Cardiac septum (tissue), 1 donor: ENCODE measurements around the gene HHIPL1. TPM values are rescaled to one million over a fixed set of nuclear protein-coding genes. Genes with fewer than 3 reads are reported as not detected.

Experiments
- DNase-seq: peaks from one replicate; pipeline ENCODE4 v3.0.0-alpha.2; 2020; ENCODE audit warnings: low spot score
- intact Hi-C: fragments of 100-400 bp; cut with DNase I; formaldehyde crosslinking; loops from one replicate; pipeline ENCODE4 v1.14.0; 2022
- total RNA-seq: library from RNA; stranded (reverse); fragmentation: NEBNext Ultra II Directional; extraction: Animal tissue kit (Norgen Biotek cat#: 25700); gene quantifications from one replicate; pipeline ENCODE4 v1.2.1, GENCODE V29; 2021
- donor health status: DM: no; HTN: no; CAD: no.

The HHIPL1 gene
- total RNA-seq, 1 donor from 2014 or later = 1.9 TPM

DNA sequence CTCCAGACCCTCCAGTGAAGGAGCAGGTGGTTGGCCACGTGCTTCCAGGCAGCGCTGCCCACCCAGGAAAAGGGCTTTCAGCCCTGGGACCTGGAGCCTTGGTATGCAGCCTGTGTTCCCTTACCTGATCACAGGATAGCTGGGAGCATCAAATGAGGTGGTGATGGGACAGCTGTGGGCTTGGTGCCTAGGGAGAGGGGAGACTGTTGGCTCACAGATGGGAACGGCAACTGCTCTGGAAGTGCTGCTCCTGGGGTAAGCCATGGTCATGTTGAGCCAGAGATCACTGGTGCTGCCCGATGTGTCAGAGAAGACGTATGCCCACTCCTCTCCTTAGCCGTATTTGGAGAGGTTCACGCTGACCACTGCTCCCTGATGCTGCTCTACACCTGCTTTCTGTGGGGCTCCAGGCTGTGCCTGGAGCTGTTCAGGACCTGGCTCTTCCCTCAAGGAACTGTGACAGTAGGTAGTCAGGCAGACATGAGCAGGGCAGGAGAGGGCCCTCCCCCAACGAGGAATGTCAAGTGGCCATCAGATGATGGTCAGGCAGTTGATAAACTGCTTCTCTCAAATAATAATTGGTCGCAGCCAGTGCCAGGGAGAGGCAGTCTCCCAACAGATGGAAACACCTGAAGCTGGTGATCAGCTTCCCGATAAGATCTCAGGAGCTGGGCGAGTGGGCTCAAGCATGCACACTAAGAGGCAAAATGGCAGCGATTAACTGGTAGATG is 36.3 kb downstream of the HHIPL1 start:
- DNase-seq = peak; percentile 20
- intact Hi-C loops = loop anchor here (5.0 kb wide), 3 partner anchors 51 to 164 kb away; partner anchors contain the start of gene EML1

DNA sequence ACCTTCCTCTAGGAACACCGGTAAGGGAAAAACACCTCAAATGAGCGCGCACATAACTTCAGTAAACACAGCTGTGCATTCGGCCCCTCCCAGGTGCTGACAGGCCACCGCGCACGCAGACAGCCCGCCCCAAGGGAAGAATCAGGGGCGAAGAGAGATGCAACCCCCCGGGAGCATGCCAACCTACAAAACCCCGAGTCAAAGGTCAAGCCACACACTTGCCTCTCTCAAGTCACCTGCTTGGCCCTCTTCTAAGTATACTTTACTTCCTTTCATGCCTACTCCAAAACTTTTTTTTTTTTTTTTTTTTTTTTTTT is 36.9 kb downstream of the HHIPL1 start:
- peak; percentile 41 for DNase-seq

DNA sequence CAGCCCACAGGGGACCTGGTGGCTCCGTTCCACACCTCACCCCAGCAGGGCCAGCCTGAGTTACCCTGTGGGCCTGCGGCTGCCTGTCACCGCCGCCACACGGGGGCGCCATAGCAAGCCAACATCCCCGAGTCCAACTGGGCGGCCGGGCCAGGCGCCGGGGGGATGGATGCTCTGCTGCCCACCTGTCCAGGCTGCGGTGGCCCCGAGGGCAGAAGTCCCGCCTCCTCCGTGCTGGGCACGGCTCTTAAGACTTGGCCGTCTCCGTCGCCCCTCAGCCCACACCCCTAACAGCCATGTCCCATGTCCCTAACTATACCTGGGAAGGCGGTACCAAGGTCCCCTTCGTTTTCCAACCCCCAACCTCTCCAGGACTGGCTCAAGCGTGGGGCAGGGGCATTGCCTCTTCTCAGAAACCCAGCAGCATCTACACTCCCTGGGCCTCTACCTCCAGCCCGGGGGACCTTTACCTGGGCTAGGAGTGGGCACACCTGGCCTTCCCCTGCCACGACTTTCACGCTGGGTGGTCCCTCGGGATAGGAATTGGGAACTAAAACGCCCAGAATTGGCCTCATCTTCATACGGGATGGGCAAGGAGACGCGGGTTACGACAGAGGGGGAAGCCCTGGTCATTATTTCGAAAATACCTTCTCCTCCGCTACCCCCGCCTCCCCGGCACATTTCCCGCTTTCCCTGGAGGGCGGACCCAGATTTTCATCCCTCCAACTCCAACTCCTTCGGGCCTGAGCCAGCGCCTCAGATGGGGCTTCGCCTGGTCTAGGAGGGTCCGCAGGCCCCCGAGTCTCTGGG is 38.1 kb downstream of the HHIPL1 start:
- intact Hi-C loops = loop anchor here (2.0 to 5.0 kb wide), 4 partner anchors 49 to 202 kb away; partner anchors contain the start of gene EML1

More for the DNA sequence above, 36.9 kb downstream of the HHIPL1 start:
- intact Hi-C loops = loop anchor here (2.0 to 5.0 kb wide), 4 partner anchors 51 to 203 kb away; partner anchors contain the start of gene EML1

DNA sequence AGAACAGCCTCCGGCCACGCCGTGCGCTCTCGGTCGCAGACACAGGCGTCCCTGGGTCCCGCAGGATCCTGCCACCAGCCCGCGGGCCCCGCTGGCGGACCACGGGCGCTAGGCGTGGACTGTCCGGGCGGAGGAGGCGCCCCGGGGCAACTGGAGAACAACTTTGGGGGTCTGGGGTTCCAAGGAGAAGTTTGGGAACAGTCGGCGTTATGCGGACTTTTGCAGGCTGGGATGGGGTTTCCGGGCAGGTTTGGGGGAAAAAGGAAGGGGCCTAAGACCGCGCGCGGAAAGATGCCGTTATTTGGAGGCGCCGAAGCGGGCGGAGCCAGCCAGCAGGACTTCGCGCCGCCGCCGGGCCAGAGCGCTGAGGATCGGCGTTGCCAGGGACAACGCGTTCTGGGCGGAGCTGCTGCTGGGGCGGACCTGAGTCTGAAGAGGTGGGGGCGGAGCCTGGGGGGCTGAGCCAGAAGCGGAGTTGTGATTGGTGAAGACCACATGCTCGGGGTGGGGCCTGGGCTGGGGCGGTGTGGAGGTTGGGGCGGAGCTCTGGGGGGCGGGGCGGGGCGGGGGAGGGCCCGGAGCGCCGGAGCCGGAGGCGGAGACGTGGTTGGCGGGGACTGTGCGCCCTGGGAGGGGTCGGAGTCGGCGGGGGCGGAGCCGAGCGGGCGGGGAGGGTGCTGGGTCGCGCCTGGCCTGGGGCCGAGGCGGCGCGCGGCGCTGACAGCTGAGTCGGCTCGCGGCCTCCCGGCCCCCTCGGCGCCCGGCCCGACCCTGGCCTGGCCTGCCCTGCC is 38.9 kb downstream of the HHIPL1 start, which contains the start of gene CYP46A1:
CYP46A1 (plus strand) TSS at position 680 of the 791 bp plus-strand sequence. CDS start 120 bp downstream, outside the sequence.
- intact Hi-C loops = loop anchor here (2.0 to 5.0 kb wide), 4 partner anchors 48 to 201 kb away; partner anchors contain the start of gene EML1
- DNase-seq = peak; percentile 99

More for the DNA sequence above, 38.1 kb downstream of the HHIPL1 start:
- peak; percentile 83 for DNase-seq

- intact Hi-C loops = loop anchor here (5.0 kb wide), 3 partner anchors 48 to 167 kb away; partner anchors contain the start of gene EML1
- DNase-seq = no peak
Measured at GRCh38 chr14:99684410-99684934, 39.5 kb downstream of the HHIPL1 start.

GRCh38 chr14:99685151-99685591 is 40.2 kb downstream of the HHIPL1 start:
- intact Hi-C loops = no loop called here
- DNase-seq = peak; percentile 60

DNA sequence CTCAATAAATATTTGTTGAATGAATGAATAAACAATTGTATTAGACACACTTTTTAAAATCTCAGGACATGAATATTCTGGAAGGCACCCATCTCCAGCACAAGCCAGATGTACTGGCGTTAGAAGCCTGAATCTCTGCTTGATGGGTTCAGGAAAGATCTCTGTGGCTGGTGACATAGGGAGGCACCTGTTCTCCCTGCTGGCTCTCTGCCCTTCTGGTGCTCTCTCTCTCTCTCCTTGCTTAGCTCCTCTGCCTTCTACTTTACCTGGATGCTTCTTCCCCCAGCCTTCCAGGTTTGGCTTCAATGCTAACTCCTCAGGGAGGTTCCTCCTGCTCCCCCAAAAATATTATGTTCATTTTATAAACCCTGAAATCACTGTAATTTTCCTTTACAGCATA is 40.7 kb downstream of the HHIPL1 start:
- intact Hi-C loops = no loop called here
- peak; percentile 15 for DNase-seq

DNA sequence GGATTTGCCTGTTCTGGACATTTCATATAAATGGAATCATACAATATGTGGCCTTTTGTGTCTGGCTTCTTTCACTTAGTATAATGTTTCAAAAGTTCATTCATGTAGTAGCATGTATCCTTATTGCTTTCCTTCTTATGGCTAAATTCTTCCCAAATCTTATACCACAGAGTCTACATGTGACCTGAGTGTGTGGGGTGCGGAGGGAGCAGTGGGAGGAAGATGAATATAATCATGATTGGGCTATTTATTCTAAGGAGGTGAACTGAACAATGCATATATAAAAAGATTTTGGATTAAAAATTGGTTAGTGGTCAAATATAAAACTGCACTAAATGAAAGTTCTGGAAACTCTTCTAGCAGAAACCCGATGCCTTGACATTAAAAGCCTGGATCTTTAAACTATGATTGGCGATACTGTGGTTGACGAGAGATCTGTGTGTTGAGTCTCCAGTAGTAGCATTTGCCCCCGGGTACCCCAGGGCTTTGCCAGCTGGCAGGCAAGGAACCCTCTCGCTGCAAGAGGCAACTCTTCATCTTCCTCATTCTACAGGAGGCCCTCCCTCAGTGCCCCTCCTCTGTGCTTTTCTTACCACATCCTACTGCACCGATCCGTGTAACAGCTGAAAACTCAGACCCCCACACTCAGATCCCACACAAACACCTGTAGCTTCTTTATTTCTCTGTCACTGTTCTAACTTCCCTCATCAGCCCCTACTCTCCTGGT is 41.8 kb downstream of the HHIPL1 start:
- intact Hi-C loops = no loop called here
- no peak for DNase-seq

- peak; percentile 68 for DNase-seq
- intact Hi-C loops = no loop called here
Measured at GRCh38 chr14:99687284-99688209, 42.6 kb downstream of the HHIPL1 start.

DNA sequence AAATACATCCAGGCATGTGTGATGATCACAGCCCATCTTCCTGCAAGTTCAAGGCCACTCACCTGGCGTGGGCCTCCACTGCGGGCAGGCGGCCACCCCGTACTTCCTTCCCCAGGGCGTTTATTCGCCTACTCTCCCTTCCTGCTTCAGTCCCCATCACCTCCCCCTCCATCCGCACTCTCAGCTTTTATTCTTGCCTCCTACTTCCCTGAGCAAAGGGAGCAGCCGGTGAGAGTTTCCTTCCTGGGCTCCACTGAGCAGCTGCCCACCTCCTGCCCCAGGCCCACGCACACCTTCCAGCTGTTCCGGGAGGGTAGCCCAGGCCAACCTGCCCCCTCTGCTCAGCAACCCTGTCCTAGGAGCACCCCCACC is 43.3 kb downstream of the HHIPL1 start:
- DNase-seq = peak; percentile 69
- intact Hi-C loops = no loop called here

DNA sequence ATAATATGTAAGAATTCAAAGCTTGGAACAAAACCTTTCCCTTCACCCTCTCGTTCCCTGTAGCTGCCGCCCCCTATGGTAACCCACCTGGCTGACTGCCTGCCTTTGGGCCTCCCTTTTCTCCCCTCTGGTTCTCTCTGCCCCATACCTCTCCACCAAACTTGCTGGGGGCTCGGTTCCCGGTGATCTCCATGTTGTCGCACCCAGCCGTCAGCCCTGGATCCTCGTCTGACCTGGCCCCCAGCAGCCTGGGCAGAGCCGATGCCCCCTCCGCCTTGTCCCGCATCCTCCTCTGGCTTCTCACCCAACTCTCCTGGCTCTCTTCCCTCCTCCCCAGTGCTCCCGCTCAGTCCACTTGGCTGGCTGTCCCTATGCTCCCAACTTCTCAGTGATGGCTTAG is 43.7 kb downstream of the HHIPL1 start:
- intact Hi-C loops = no loop called here
- DNase-seq = peak; percentile 27

DNA sequence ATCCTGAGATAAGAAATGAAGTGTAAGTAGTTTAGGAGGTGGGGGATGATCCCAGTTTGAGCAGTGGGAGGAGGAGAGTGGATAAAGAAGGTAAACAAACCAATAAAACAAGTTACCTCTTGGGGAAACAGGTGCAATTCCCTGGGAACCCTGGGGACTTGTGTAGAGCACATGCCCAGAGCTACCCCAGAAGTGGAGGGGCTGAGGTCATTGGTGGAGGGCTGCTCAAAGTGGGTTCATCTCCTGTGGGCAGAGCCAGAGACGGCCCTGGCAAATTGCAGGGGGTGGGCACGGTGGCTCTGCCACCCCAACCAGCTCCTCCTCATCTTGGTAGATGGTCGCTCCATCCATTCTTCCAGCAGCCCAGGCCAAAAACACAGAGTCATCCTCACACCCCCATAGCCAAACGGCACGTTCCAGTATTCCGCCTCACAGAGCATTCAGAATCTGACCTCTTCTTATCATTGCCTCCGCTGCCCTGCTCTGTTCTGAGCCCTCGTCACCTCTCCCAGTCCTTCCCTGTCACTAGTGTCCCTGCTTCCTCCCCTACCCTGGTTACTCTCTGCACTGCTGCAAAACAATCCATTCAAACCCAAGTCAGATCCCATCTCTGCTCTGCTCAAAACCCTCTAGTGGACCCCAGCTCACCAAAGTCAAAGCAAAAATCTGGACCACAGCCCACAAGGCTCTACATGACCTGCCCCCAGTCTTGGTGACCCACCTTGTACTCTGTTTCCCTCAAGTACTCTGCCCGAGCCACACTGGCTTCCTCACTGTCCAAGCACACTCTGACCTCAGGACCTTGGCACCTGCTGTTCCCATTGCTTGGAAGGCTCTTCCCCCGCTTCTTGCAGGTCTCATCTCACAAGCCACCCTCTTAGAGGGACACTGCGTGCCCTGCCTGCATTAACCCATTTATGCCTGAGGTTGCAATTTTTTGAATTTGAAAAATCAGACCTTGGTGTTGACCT is 44.6 kb downstream of the HHIPL1 start:
- peak; percentile 19 for DNase-seq
- intact Hi-C loops = no loop called here

DNA sequence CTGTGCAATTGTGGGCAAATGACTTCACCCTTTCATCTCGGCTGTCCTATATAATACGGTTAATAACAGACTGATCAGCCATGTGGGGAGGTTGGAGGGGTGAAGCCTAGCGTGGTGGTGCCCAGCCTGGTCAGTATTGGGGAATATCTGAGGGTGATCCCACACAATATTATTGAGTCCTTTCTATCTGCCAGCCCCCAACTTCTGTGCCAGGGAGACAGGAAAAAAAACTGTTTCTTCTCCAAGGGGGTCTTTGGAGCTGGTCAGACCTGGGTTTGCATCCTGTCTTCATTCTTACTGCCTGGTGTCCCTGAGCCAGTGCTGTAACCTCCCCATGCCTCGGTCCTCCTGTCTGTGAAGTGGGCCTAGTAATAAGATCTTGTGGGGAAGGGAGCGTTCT is 45.7 kb downstream of the HHIPL1 start:
- intact Hi-C loops = no loop called here

GRCh38 chr14:99691111-99691885 is 46.4 kb downstream of the HHIPL1 start:
- intact Hi-C loops = no loop called here

More for the DNA sequence above, 45.7 kb downstream of the HHIPL1 start:
- DNase-seq = peak; percentile 35

DNA sequence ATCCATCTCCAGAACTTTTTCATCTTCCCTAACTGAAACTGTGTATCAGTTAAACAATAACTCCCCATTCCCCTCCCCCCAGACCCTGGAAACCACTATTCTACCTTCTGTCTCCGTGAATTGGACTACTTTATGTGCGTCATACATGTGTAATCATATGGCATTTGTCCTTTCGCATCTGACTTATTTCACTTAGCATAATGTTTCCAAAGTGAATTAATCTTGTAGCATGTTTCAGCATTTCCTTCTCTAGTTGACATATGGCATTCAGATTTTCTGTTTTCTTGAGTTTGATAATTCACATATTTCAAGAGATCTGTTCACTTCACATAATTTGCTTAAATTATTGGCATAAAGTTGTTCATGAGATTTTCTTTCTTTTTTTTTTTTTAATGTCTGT is 49.0 kb downstream of the HHIPL1 start:
- intact Hi-C loops = no loop called here
- no peak for DNase-seq

More at GRCh38 chr14:99691111-99691885, 46.4 kb downstream of the HHIPL1 start:
- DNase-seq = peak; percentile 58

DNA sequence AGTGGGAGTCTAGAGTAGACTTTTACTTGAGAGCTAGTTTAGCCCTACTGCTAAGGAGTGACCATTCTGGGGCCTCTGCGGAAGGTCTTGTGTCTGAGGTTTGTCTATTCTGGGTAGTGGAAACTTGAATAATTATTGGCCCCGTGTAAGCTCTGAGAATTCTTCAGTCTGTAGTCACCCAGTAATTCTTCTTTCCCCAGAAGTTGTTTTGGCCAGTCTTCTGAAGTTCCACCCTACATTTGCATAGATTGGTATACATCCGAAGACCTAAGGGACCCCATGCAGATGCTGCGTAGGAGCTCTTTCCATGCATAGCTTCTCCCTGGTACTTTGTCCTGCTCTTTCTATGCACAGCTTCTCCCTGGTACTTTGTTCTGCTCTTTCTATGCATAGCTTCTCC is 52.0 kb downstream of the HHIPL1 start:
- intact Hi-C loops = no loop called here
- no peak for DNase-seq
